IgD-negative memory B cell (primary cell): ENCODE measurements around the gene SNAPC3. TPM values are rescaled to one million over a fixed set of nuclear protein-coding genes. Genes with fewer than 3 reads are reported as not detected.
"Not testable (repeated sequence)": the region's sequence is repeated elsewhere in the genome, so short reads cannot be mapped to it uniquely, and the experiment has no call there.

Experiments used
- H3K27ac Mint-ChIP-seq, 3 donors: one replicate each; pipeline ENCODE4 v1.8.0; 2020 to 2022; ENCODE audit warnings: mild to moderate bottlenecking in 3 of 3, mixed read lengths in 3 of 3, moderate library complexity in 1 of 3
- H3K27me3 Mint-ChIP-seq: one replicate; pipeline ENCODE4 v1.8.0; 2021; ENCODE audit warnings: mixed read lengths
- H3K36me3 Mint-ChIP-seq: one replicate; pipeline ENCODE4 v1.8.0; 2020; ENCODE audit warnings: mild to moderate bottlenecking, mixed read lengths
- H3K4me1 Mint-ChIP-seq, 3 donors: one replicate each; pipeline ENCODE4 v1.8.0; 2020 to 2022; ENCODE audit warnings: mixed read lengths in 3 of 3, mild to moderate bottlenecking in 1 of 3
- H3K4me3 Mint-ChIP-seq, 4 donors: one replicate each; pipeline ENCODE4 v1.8.0; 2020 to 2022; ENCODE audit warnings: mild to moderate bottlenecking in 4 of 4, mixed read lengths in 4 of 4, moderate library complexity in 3 of 4
- H3K9me3 Mint-ChIP-seq, 3 donors: one replicate each; pipeline ENCODE4 v1.8.0; 2020 to 2021; ENCODE audit warnings: mixed read lengths in 3 of 3, mild to moderate bottlenecking in 1 of 3
- polyA plus RNA-seq: library from polyadenylated mRNA; unstranded; fragments of 300-500 nt; fragmentation: Illumina TruSeq; gene quantifications from one replicate; pipeline ENCODE4 v1.2.3, GENCODE V29; 2021

Gene SNAPC3
- 18.6 TPM for polyA plus RNA-seq

DNA sequence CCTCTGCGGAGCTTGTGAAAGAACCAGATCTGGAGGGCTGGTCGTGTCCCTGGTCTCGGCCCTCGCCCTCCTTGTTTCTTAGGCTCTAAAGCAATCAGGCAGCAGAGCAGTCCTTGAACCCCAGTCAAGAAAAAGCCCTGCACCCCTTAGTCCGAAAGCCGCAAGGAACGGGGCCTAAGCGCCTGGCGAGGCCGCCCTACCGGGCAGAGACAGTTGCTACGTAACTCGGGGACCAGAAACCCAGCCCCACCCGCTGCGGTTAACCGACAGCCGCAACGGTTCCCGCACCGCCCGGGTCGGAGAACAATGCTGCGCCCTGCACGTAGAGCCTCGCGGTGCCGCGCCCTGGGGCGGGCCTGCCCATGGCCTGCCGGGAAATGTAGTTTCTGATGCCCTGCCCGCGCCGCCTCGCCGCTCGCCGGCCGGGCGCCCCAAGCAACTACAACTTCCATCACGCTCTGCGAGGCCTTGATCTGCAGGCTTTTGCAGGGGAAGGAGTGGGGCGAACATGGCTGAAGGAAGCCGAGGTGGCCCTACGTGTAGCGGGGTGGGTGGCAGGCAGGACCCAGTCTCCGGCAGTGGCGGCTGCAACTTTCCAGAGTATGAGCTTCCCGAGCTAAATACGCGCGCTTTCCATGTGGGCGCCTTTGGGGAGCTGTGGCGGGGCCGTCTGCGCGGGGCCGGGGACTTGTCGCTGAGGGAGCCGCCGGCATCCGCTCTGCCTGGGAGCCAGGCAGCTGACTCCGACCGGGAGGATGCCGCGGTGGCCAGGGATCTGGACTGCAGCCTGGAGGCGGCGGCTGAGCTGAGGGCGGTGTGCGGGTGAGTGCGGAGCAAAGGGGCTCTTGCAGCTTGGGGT is at the start of gene SNAPC3:
TSS of gene SNAPC3 (plus strand) at position 505 of the 859 bp plus-strand sequence. CDS start at position 509, 4 bp downstream.
- H3K36me3 Mint-ChIP-seq: no peaks in the 10 kb centered on the region
- H3K4me1 Mint-ChIP-seq: peaks cover 25 to 33% (median 33%) of the 10 kb centered on the region in 3 donors

DNA sequence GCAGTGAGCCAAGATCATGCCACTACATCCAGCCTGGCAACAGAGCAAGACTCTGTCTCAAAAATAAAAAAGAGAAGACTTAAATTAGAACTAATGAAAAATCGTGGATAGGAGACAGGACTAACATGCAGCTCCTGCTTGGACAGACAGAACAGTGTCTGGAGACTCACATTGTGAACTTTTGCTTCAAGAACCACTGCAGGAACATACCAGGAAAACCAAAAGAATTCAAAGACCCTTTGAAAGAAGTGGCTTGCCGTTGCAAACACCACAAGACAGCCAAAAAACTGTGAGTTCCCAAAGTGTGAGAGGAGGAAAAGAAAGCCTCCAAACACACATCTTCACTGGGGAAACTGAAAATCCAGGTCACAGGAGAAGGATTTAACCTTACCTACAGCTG is 48.8 kb upstream of the SNAPC3 start:
- Mint-ChIP-seq H3K27ac (no peak overlapping the region), H3K4me1 (peaks cover 0 to 8% (median 6%) of the 10 kb centered on the region in 3 donors), H3K4me3 (no peak overlapping the region)

More for the DNA sequence above, at the start of gene SNAPC3:
- H3K4me3 Mint-ChIP-seq: peak within 1 kb of the TSS; percentile 91 to 99 (median 96)
- peak within 1 kb of the TSS; percentile 79 to 96 (median 95) for H3K27ac Mint-ChIP-seq
- no peaks in the 10 kb centered on the region for H3K9me3 Mint-ChIP-seq
- no peaks in the 10 kb centered on the region for H3K27me3 Mint-ChIP-seq

DNA sequence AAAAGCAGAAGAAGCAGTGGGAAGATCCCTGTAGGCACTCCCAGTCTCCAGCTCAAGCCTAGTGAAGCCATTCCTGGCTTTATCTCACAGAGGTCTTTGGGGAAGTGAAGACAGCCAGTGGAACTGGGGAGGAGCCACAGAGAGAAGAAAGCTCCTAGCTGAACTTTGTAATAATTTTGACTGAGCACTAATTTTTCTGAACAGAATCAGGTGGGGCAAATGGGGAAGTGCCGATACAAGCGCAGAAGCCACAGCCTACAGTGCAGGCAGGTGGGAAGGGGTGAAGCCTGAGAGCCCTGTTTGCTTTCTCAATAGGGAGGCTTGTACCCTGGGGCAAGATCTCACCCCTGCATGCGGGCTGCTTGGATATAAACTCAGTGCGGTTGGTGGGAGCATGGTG is 48.4 kb upstream of the SNAPC3 start:
- H3K4me3 Mint-ChIP-seq: no peak overlapping the region
- peaks cover 0 to 10% (median 3%) of the 10 kb centered on the region in 3 donors for H3K9me3 Mint-ChIP-seq
- H3K36me3 Mint-ChIP-seq: no peaks in the 10 kb centered on the region
- H3K27me3 Mint-ChIP-seq: peaks cover 6% of the 10 kb centered on the region
- peaks cover 0 to 8% (median 6%) of the 10 kb centered on the region in 3 donors for H3K4me1 Mint-ChIP-seq
- no peak overlapping the region for H3K27ac Mint-ChIP-seq

More for the DNA sequence above, 48.8 kb upstream of the SNAPC3 start:
- Mint-ChIP-seq H3K9me3 (peaks cover 0 to 10% (median 3%) of the 10 kb centered on the region in 3 donors), H3K36me3 (no peaks in the 10 kb centered on the region), H3K27me3 (peaks cover 6% of the 10 kb centered on the region)

DNA sequence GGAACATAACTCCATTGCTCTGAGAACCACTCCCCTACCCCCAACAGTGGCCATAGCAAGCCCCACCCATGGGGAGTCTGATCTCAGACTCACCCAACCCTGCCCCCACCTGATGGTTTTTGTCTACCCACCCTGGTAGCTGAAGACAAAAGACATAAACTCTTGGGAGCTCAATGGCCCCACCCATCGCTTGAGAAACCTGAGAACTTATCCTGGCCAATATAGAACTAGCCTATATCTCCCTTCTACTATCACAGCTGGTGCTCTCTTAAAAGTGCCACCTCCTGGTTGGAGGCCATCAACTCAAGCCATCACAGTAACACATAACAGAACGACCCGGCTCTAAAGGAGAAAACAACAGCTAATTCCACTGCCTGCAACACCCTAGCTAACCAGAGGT is 47.9 kb upstream of the SNAPC3 start:
- H3K4me3 Mint-ChIP-seq: no peak overlapping the region
- H3K4me1 Mint-ChIP-seq: peaks cover 0 to 8% (median 6%) of the 10 kb centered on the region in 3 donors
- H3K36me3 Mint-ChIP-seq: no peaks in the 10 kb centered on the region
- H3K9me3 Mint-ChIP-seq: peaks cover 0 to 10% (median 3%) of the 10 kb centered on the region in 3 donors
- H3K27ac Mint-ChIP-seq: no peak overlapping the region
- peaks cover 6% of the 10 kb centered on the region for H3K27me3 Mint-ChIP-seq

DNA sequence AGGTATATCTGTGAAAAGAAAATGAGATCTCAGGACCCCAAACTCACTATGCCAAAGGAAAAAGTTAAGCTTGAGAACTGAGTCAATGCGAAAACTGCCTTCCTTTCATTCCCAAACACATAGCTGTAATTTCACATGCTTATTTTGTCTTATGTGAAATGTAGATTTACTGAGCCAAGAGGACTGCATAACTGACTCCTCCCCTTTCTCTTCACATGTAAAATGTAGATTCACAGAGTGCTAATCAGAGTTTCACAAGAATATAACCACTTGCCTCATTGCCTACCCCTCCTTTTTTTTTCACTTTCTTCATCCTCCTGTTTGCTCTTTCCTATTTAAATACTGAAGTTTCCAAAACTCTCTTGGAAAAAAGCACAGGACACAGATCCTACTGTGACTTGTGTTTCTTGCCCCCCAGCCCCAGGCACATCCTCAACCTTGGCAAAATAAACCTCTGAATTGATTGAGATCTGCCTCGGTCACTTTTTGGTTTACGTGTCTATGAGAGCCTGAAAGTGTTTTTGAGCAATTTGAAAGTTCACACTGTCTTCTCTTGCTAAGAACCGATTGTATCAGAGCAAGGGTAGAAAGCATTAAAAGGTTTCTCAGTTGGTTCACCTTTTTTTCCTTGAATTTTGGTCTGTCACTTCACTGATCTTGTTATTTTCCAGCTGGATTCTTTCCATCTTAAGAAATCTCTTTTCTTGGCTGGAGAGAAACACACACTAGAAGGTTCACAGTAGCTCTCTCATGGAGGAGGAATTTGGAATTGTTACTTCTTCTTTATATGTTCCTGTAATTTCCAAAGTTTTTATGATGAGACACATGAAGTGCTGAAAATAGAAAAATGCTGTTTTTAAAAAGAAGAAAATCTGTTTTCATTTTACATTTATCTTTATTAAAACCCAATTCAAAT is 44.8 kb upstream of the SNAPC3 start:
- Mint-ChIP-seq H3K4me1 (peaks cover 0 to 8% (median 6%) of the 10 kb centered on the region in 3 donors), H3K36me3 (no peaks in the 10 kb centered on the region), H3K4me3 (no peak overlapping the region), H3K27me3 (peaks cover 10% of the 10 kb centered on the region), H3K27ac (no peak overlapping the region), H3K9me3 (peaks cover 0 to 10% (median 3%) of the 10 kb centered on the region in 3 donors)

DNA sequence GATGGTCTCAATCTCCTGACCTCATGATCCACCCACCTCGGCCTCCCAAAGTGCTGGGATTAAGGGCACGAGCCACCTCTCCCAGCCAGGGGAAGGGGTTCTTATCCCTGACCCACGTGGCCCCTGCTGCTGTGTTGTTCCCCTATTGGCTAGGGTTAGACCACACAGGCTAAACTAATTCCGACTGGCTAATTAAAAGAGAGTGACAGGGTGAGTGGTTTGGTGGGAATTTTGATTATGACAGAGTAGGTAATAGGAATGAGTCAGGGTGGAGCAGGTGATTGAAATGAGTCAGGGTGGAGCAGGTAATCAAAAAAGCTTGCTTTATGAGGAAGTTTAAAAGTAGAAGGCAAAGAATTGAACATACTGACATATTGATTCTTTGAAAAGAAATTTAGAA is 43.4 kb upstream of the SNAPC3 start:
- H3K36me3 Mint-ChIP-seq, H3K4me3 Mint-ChIP-seq, H3K27ac Mint-ChIP-seq, H3K4me1 Mint-ChIP-seq: not testable (repeated sequence)
- H3K9me3 Mint-ChIP-seq: peaks cover 0 to 10% (median 3%) of the 10 kb centered on the region in 3 donors
- peaks cover 14% of the 10 kb centered on the region for H3K27me3 Mint-ChIP-seq

DNA sequence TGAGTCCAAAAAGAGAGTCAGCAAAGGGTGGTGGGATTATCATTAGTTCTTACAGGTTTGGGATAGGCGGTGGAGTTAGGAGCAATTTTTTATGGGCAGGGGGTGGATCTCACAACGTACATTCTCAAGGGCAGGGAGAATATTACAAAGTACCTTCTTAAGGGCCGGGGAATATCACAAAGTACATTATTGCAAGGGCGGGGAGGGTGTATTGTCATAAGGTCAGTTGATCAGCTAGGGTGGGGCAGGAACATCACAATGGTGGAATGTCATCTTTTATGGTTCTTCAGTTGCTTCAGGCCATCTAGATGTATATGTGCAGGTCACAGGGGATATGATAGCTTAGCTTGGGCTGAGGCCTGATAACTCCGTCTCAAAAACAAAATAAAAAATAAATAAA is 42.8 kb upstream of the SNAPC3 start:
- H3K4me3 Mint-ChIP-seq, H3K4me1 Mint-ChIP-seq, H3K27ac Mint-ChIP-seq, H3K36me3 Mint-ChIP-seq: not testable (repeated sequence)
- Mint-ChIP-seq H3K9me3 (peaks cover 0 to 10% (median 3%) of the 10 kb centered on the region in 3 donors), H3K27me3 (peaks cover 14% of the 10 kb centered on the region)

DNA sequence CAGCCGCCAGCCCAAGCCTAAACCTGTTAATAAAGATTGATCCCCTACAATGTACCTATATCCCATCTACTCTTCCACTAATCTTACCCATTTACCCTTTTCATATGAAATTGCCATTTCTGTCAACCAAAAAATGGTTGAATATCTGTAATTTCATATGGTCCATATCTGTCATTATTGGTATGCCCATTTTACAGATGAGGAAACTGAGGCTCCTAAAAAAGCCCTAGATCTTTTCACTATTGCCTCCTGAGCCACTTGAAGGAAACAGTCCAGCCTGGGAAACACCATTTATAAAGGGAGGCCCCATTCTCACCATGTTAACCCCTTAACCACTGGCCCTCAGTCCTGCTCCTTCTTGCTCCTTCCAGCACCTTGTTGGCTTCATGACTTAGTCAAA is 41.2 kb upstream of the SNAPC3 start:
- H3K36me3 Mint-ChIP-seq: no peaks in the 10 kb centered on the region
- no peaks in the 10 kb centered on the region for H3K4me1 Mint-ChIP-seq
- peaks cover 14% of the 10 kb centered on the region for H3K27me3 Mint-ChIP-seq
- H3K4me3 Mint-ChIP-seq: no peak overlapping the region
- no peak overlapping the region for H3K27ac Mint-ChIP-seq
- H3K9me3 Mint-ChIP-seq: peaks cover 0 to 3% (median 0%) of the 10 kb centered on the region in 3 donors

DNA sequence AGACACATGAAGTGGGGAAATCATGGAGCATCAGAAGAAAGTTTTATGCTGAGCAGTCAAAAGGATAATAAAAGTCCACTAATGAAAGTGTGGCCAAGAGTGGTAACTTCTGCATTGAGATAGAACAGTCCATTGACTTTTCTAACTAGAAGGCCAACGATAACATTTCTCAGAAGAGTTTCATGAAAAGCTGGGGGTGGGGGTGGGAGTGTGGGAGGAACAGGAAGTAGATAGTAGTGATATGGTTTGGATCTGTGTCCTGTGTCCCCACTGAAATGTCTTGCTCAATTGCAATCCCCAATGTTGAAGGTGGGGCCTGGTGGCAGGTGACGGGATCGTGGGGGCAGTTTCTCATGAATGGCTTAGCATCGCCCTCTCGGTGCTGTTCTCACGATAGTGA is 36.2 kb upstream of the SNAPC3 start:
- Mint-ChIP-seq H3K27ac (no peak overlapping the region), H3K4me3 (no peak overlapping the region)

DNA sequence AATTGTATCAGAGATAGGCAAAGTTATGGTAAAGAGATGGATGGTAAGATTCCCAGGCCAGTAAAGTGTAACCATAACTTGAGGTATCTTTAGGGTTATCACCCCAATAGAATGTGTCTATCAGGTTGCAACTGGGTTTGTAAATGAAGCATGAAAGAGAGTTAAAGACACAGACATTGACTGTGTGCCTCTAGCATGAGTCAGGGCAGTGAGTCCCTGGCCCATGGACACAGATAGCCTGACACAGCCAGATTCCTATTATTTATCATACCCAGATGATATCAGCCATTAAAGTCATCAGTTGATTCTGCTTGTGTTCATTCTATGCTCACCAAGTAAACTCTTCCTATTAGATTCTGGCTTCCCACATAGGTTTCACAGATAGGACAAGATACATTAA is 33.5 kb upstream of the SNAPC3 start:
- Mint-ChIP-seq H3K27me3 (no peaks in the 10 kb centered on the region), H3K4me1 (no peaks in the 10 kb centered on the region), H3K27ac (no peak overlapping the region), H3K9me3 (no peaks in the 10 kb centered on the region), H3K4me3 (no peak overlapping the region), H3K36me3 (no peaks in the 10 kb centered on the region)

More for the DNA sequence above, 36.2 kb upstream of the SNAPC3 start:
- Mint-ChIP-seq H3K36me3 (no peaks in the 10 kb centered on the region), H3K4me1 (no peaks in the 10 kb centered on the region), H3K9me3 (no peaks in the 10 kb centered on the region), H3K27me3 (peaks cover 8% of the 10 kb centered on the region)

DNA sequence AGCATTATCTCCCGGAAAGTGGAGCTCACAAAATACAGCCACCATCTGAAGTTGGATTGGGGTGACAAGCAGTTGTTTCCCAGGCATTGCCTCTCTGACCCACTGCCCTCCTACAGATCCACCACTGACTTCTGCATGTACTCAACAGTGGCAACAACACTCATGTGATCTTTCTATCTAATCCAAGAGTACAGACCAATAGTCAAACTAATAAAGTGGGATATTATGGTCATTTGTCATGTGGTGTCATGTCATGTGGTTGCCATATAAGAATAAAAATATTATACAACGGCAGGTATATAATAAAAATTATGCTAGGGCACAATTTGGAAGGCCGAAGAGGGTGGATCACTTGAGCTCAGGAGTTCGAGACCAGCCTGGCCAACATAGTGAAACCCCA is 33.0 kb upstream of the SNAPC3 start:
- Mint-ChIP-seq H3K27me3 (no peaks in the 10 kb centered on the region), H3K4me1 (no peaks in the 10 kb centered on the region), H3K9me3 (no peaks in the 10 kb centered on the region), H3K4me3 (no peak overlapping the region), H3K27ac (no peak overlapping the region), H3K36me3 (no peaks in the 10 kb centered on the region)

DNA sequence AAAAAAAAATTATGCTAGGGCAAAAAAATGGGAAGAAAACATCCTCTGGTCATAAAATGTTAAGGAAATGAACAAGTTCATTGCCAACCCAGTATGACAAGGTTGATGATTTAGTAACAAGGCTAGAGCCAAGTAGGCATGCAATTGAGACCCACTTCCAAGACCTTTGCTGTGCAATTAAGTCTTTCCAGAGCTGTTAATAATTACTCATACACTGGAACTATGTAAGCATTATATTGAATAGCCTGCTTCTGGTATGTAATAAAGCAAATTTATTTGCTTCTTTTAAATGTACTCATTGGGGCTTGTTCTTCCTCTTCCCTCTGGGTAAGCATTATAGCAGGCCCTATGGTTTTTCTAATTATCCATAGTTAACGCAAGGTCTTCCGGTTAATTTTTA is 32.5 kb upstream of the SNAPC3 start:
- Mint-ChIP-seq H3K4me3 (no peak overlapping the region), H3K4me1 (no peaks in the 10 kb centered on the region), H3K9me3 (no peaks in the 10 kb centered on the region), H3K27me3 (no peaks in the 10 kb centered on the region), H3K36me3 (no peaks in the 10 kb centered on the region), H3K27ac (no peak overlapping the region)

DNA sequence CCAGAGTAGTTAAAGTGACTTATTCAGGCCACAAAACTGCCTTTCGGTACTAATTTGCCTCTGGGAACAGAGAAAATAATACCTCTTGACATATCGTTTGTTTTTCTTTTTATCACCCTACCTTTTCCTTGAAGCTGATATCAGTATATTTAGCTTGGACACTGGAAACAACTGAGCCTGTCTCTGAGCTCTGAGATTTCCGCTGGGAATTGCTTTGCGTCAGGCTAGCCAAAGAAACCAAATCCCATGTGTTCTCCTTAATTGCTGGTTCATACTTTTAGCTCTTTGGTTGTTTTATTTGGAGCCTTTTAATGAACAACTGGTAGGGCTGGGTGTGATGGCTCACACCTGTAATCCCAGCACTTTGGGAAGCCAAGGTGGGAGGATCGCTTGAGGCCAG is 30.3 kb upstream of the SNAPC3 start:
- Mint-ChIP-seq H3K27me3 (no peaks in the 10 kb centered on the region), H3K27ac (no peak overlapping the region), H3K9me3 (no peaks in the 10 kb centered on the region), H3K4me1 (no peaks in the 10 kb centered on the region), H3K4me3 (no peak overlapping the region), H3K36me3 (no peaks in the 10 kb centered on the region)

DNA sequence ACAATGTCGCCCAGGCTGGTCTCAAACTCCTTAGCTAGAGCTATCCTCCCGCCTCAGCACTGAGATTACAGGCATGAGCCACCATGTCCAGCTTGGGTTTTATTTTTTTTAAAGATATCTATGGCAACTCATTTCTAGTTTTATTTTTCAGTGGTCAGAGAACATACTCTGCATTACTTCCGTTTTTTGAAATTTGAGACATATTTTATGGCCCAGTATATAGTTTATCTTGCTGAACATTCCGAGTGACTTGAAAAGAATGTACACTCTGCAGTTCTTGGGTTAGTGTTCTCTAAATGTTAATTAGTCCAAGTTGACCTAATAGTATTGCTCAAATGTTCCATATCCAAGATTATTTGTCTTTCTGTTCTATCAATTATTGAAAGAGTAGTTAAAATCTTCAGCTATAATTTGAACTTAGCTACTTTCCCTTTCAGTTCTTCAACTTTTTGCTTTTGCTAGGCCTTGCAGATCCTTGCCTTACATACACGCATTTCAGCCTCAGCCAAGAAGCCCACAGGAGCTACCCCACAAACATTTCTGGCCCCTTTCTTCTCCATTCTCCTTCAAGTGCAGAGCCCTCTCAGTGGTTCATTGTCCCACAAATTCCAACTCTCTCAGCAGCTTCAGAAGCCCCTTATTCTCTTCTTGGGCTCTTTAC is 22.3 kb upstream of the SNAPC3 start:
- peaks cover 3 to 8% (median 5%) of the 10 kb centered on the region in 3 donors for H3K9me3 Mint-ChIP-seq
- H3K36me3 Mint-ChIP-seq: peaks cover 6% of the 10 kb centered on the region
- H3K4me3 Mint-ChIP-seq: peak overlapping the region in 1 of 4 donors; percentile 72
- H3K27ac Mint-ChIP-seq: no peak overlapping the region
- peaks cover 0 to 5% (median 1%) of the 10 kb centered on the region in 3 donors for H3K4me1 Mint-ChIP-seq
- no peaks in the 10 kb centered on the region for H3K27me3 Mint-ChIP-seq

DNA sequence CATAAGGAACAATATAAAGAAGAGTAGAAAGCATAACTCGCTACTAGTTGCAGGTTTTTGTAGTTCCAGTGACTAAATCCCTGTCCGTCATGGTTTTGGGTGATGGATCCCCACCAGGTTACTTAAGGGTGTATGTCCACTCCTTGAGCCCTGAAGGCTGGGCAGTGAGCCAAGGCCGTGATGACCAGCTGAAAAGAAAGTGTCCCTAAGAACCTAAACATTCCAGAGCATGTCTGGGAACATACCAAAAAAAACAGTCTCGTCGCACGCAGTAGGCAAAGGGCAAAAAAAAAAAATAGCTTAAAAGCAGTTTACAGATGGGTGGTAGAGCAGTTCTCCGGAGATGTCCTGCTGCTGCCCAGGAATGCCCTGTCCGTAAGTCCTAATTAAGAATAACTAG is 21.4 kb upstream of the SNAPC3 start:
- Mint-ChIP-seq H3K4me1 (peaks cover 0 to 5% (median 1%) of the 10 kb centered on the region in 3 donors), H3K27me3 (no peaks in the 10 kb centered on the region), H3K36me3 (peaks cover 6% of the 10 kb centered on the region), H3K9me3 (peaks cover 3 to 8% (median 5%) of the 10 kb centered on the region in 3 donors), H3K4me3 (no peak overlapping the region), H3K27ac (no peak overlapping the region)
